Fibroblast of lung (primary cell): ENCODE data around the gene TIMM22. TPM values are rescaled to one million over a fixed set of nuclear protein-coding genes. Genes with fewer than 3 reads are reported as not detected.
"Not testable (repeated sequence)": the region's sequence is repeated elsewhere in the genome, so short reads cannot be mapped to it uniquely, and the experiment has no call there.

Experiments used
- DNase-seq, 2 donors: peaks; one replicate each; pipeline versions ENCODE4 v3.0.0 to v3.0.0-alpha.2; 2010; ENCODE audit warnings: low read depth in 2 of 2
- H2AFZ ChIP-seq: 2 replicates; pipeline ENCODE4 v1.5.1; 2012; ENCODE audit warnings: low read length, control low read depth, inconsistent platforms
- H3K27ac ChIP-seq: 2 replicates; pipeline ENCODE4 v1.5.1; 2011; ENCODE audit warnings: low read length, control low read depth; ENCODE audit not compliant: insufficient read depth
- H3K27me3 ChIP-seq: 2 replicates; pipeline ENCODE4 v1.5.1; 2011; ENCODE audit warnings: mild to moderate bottlenecking, low read length; ENCODE audit not compliant: control insufficient read depth, insufficient read depth
- H3K36me3 ChIP-seq: 2 replicates; pipeline ENCODE4 v1.5.1; 2011; ENCODE audit warnings: low read length; ENCODE audit not compliant: control insufficient read depth, insufficient read depth
- H3K4me1 ChIP-seq: 2 replicates; pipeline ENCODE4 v1.5.1; 2011; ENCODE audit warnings: low read length; ENCODE audit not compliant: control insufficient read depth, insufficient read depth; ENCODE audit errors: extremely low read depth
- H3K4me2 ChIP-seq: 2 replicates; pipeline ENCODE4 v1.5.1; 2011; ENCODE audit warnings: low read length, control low read depth; ENCODE audit not compliant: insufficient read depth; ENCODE audit errors: extremely low read depth
- H3K4me3 ChIP-seq, 4 experiments: fragments of 200-600 bp in 1 of 4; sonication (generic) in 1 of 4; replicated peaks in 1 of 4; 2 replicates each; pipeline ENCODE4 v1.5.1; 2011 to 2016; ENCODE audit warnings: low read length in 4 of 4, low read depth in 3 of 4, mild to moderate bottlenecking in 3 of 4, control low read depth in 2 of 4, inconsistent platforms in 1 of 4, mixed read lengths in 1 of 4; ENCODE audit not compliant: insufficient read depth in 1 of 4; ENCODE audit errors: control extremely low read depth in 1 of 4
- H3K79me2 ChIP-seq: 2 replicates; pipeline ENCODE4 v1.5.1; 2012; ENCODE audit warnings: mild to moderate bottlenecking, low read length, inconsistent platforms; ENCODE audit not compliant: control insufficient read depth, insufficient read depth
- H3K9ac ChIP-seq: 2 replicates; pipeline ENCODE4 v1.5.1; 2011; ENCODE audit warnings: mild to moderate bottlenecking, low read length, control low read depth; ENCODE audit not compliant: insufficient read depth
- H3K9me3 ChIP-seq: 2 replicates; pipeline ENCODE4 v1.5.1; 2012; ENCODE audit warnings: low read depth, low read length; ENCODE audit not compliant: control insufficient read depth, insufficient read depth
- H4K20me1 ChIP-seq: 2 replicates; pipeline ENCODE4 v1.5.1; 2011; ENCODE audit warnings: low read length; ENCODE audit not compliant: control insufficient read depth, insufficient read depth; ENCODE audit errors: extremely low read depth
- EZH2 ChIP-seq: IDR thresholded peaks from 2 replicates; pipeline ENCODE4 v1.5.1; 2012; ENCODE audit warnings: low read length, control low read depth, mild to moderate bottlenecking; ENCODE audit errors: missing control alignments
- polyA plus RNA-seq, 2 donors: library from polyadenylated mRNA; depleted of rRNA in 1 of 2; stranded (reverse) in 1 of 2; unstranded in 1 of 2; fragments of >200 nt; gene quantifications; 2 replicates each; pipeline ENCODE4 v1.2.1, GENCODE V29; 2011 to 2012; ENCODE audit warnings: missing spikeins in 1 of 2
- total RNA-seq: library from RNA; depleted of rRNA; stranded (reverse); fragments of >200 nt; gene quantifications from 2 replicates; pipeline ENCODE4 v1.2.1, GENCODE V29; 2014
- TF ChIP-seq, protein P1 (sequence below), 2 donors: IDR thresholded peaks in 1 of 2; conservative IDR thresholded peaks in 1 of 2; 1 replicate in 1 of 2; 2 replicates in 1 of 2; pipeline ENCODE4 v1.5.1; 2011 to 2012; ENCODE audit warnings: low read length in 2 of 2, control low read depth in 1 of 2, inconsistent platforms in 1 of 2, low read depth in 1 of 2, mild to moderate bottlenecking in 1 of 2

Gene TIMM22
- total and polyA plus RNA-seq, 2 donors (not counting 1 experiment from before 2014, with no cell fraction given), result 13.4 to 17.4 TPM

DNA sequence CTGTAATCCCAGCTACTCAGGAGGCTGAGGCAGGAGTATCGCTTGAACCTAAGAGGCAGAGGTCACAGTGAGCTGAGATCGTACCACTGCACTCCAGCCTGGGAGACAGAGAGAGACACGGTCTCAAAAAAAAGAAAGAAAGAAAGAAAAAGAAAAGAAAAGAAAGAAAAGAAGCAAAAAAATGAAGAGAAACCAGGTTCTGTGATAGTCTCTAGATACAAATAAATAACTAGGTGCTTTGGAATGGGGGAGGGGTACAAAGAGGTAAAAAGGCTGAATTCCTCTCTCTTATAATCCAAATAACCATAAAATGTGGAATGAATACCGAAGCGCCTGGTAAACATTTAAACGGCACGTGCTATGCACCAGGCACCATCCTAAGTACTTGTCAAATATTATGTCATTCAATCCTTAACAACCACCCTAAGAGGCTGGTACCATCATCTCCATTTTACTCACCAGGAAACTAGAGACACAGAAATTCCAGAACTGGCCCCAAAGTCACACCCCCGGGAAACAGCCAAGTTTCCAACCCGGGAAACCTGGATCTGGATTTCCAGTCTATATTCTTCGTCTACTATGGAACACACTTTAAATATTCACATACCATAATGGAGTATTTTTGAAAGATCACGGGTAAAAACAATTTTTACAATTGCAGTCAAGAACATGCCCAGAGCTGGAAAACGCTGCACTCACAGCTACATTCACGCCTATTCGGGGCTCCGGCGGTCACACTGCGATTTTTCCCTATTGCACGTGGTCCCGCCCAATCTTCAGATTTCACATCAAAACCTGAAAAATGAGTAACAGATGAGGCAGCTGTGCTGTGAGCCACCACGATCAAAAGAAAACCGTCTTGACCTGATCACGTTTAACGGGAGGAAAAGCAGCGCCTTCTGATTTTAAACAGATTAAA, 27.9 kb upstream of the TIMM22 start:
- peak in 1 of 2 donors; percentile 25 for DNase-seq
- Histone ChIP-seq H3K4me2 (peak overlapping the region; percentile 85), H3K9ac (no peak overlapping the region), H2AFZ (no peak overlapping the region), H3K27ac (no peak overlapping the region), H3K36me3 (no peaks in the 10 kb centered on the region), H3K4me3 (peak overlapping the region in 1 of 4 experiments; percentile 51), H3K79me2 (peaks cover 27% of the 10 kb centered on the region), H3K9me3 (no peaks in the 10 kb centered on the region), H3K4me1 (peaks cover 2% of the 10 kb centered on the region), H3K27me3 (no peaks in the 10 kb centered on the region), H4K20me1 (no peaks in the 10 kb centered on the region)
- TF ChIP-seq EZH2, result no peak
- TF ChIP-seq, protein P1, sequence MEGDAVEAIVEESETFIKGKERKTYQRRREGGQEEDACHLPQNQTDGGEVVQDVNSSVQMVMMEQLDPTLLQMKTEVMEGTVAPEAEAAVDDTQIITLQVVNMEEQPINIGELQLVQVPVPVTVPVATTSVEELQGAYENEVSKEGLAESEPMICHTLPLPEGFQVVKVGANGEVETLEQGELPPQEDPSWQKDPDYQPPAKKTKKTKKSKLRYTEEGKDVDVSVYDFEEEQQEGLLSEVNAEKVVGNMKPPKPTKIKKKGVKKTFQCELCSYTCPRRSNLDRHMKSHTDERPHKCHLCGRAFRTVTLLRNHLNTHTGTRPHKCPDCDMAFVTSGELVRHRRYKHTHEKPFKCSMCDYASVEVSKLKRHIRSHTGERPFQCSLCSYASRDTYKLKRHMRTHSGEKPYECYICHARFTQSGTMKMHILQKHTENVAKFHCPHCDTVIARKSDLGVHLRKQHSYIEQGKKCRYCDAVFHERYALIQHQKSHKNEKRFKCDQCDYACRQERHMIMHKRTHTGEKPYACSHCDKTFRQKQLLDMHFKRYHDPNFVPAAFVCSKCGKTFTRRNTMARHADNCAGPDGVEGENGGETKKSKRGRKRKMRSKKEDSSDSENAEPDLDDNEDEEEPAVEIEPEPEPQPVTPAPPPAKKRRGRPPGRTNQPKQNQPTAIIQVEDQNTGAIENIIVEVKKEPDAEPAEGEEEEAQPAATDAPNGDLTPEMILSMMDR (conservative IDR thresholded peaks at IDR 0.05 in 1 of 2, IDR thresholded peaks at IDR 0.05 in 1 of 2; ENCODE audit: low read depth in 1 of 2, low read length in 2 of 2), result no peak

DNA sequence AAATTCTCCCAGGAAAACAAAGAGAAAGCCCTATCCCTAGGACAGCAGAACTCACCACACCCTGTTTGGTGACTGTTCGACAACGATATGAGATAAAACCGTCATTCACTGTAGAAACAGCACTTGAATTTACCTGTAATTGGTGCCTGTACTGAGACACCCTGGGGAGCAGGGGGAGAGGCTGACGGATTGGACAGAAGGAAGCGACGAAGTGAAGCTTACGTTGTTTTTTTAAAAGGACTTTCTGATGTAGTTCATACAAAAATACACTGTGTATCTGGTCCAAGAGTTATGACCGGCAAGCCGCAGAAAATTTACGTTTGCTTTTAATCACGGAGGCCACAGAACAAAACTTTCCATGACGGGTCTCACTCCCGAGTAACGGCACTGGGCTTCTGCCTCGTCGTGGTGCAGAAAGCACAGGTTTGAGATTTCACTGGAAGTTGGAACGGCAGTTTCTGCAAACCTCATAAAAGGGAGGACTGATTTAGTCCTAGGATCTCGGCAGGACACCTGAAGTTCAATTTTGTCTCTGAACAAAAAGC, 27.0 kb upstream of the TIMM22 start:
- peak overlapping the region; percentile 9 for H3K27ac ChIP-seq
- H3K79me2 ChIP-seq, result peaks cover 28% of the 10 kb centered on the region
- no peaks in the 10 kb centered on the region for H3K36me3 ChIP-seq
- no peak for DNase-seq
- H3K9ac ChIP-seq, result no peak overlapping the region
- peak overlapping the region; percentile 85 for H3K4me2 ChIP-seq
- H3K4me3 ChIP-seq, result peak overlapping the region in 3 of 4 experiments; percentile 2 to 51 (median 25)
- no peaks in the 10 kb centered on the region for H3K9me3 ChIP-seq
- TF ChIP-seq EZH2, result no peak
- TF ChIP-seq, protein P1 (conservative IDR thresholded peaks at IDR 0.05 in 1 of 2, IDR thresholded peaks at IDR 0.05 in 1 of 2; ENCODE audit: low read depth in 1 of 2, low read length in 2 of 2), result no peak
- H4K20me1 ChIP-seq, result no peaks in the 10 kb centered on the region
- H3K4me1 ChIP-seq, result peaks cover under 1% of the 10 kb centered on the region
- H3K27me3 ChIP-seq, result no peaks in the 10 kb centered on the region
- no peak overlapping the region for H2AFZ ChIP-seq

DNA sequence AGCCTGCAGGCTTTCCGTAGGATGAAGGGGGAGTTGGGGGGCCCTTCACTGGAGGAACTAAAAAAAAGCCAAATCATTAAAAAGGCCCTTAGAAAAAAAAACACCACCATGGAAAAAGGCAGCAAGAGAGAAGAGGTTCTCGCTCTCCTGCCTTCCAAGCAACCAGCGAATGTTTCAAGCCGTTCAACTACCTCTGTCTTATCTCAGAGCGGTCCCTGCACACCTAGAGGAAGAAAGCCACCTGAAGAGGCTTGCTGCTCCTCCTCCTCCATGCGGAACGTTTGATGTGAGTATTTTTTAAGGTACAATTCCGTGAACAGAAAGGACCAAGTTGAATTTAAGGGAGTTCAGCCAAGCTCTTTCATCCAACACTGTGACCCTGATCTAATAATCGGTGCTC, 26.6 kb upstream of the TIMM22 start:
- Histone ChIP-seq H3K4me2 (peak overlapping the region; percentile 85), H2AFZ (no peak overlapping the region), H3K9me3 (no peaks in the 10 kb centered on the region), H3K9ac (no peak overlapping the region), H3K27ac (no peak overlapping the region), H3K4me1 (no peaks in the 10 kb centered on the region), H3K79me2 (peaks cover 29% of the 10 kb centered on the region), H3K27me3 (no peaks in the 10 kb centered on the region), H3K36me3 (no peaks in the 10 kb centered on the region), H4K20me1 (no peaks in the 10 kb centered on the region), H3K4me3 (peak overlapping the region in 2 of 4 experiments; percentile 2 to 51)
- no peak for DNase-seq
- TF ChIP-seq, protein P1 (conservative IDR thresholded peaks at IDR 0.05 in 1 of 2, IDR thresholded peaks at IDR 0.05 in 1 of 2; ENCODE audit: low read depth in 1 of 2, low read length in 2 of 2), result no peak

DNA sequence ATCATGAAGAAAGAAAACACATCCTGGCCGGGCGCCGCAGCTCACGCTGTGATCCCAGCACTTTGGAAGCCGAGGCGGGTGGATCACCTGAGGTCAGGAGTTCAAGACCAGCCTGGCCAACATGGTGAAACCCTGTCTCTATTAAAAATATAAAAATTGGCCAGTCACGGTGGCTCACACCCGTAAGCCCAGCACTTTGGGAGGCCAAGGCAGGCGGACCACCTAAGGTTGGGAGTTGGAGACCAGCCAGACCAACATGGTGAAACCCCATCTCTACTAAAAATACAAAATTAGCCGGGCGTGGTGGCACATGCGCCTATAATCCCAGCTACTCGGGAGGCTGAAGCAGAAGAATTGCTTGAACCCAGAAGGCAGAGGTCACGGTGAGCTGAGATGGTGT, 25.1 kb upstream of the TIMM22 start:
- not testable (repeated sequence) for H3K4me3 ChIP-seq, H3K9me3 ChIP-seq, H3K4me2 ChIP-seq, H3K27ac ChIP-seq, H3K4me1 ChIP-seq, H4K20me1 ChIP-seq, H3K27me3 ChIP-seq, H3K9ac ChIP-seq, H3K36me3 ChIP-seq, DNase-seq, H2AFZ ChIP-seq
- H3K79me2 ChIP-seq, result peaks cover 35% of the 10 kb centered on the region
